ENCODE results near the gene AGPAT2.

AGPAT2 gene

DNA sequence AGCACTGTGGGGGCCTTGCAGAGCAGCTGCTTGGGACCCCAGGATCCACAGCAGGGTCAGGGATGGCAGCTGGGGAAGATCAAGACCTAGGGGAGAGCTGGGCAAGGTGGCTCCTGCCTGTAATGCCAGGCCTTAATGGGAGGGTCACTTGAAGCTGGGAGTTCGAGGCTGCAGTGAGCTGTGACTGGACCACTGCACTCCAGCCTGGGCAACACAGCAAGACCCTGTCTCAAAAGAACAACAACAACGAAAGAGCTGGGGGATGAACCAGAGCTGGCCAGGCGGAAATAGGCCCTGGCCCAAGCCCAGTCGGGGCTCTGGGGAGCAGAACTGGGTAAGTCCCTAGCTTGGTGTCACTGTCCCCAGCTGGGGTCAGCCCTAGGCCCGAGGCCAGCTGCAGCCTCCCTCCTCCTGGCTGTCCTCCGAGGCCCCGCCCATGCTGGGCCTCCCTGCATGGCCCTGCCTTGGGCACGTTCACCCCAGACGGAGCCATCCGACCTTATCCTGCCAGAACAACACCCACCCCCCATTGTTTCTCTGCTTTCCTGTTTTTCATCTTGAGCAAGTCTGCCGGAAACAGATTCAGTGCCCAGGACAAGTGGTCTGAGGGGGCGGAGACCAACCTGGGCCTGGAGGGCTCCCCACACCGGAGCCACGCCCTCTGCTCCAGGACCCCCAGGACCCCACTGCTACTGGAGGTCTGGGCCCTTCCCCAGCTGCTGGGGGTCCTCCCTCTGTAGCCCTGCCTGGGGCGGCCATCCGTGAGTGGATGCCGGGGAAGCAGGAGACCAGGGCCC is 27.0 kb upstream of the AGPAT2 start:
- Histone ChIP-seq H3K27ac (ENCODE audit: low read depth, low read length) (peak overlapping the region; percentile 25), H3K36me3 (ENCODE audit: control insufficient read depth in 1 of 2, insufficient read depth in 2 of 2, low read length in 2 of 2) (peaks cover 4 to 7% of the 10 kb centered on the region in 2 experiments), H4K8ac (ENCODE audit: low read depth, low read length) (peak overlapping the region; percentile 68), H3K9me3 (ENCODE audit: insufficient read depth, low read depth, low read length) (no peaks in the 10 kb centered on the region), H4K12ac (ENCODE audit: low read depth, low read length) (peak overlapping the region; percentile 39), H3K4me1 (ENCODE audit: control insufficient read depth in 1 of 2, insufficient read depth in 2 of 2, low read length in 2 of 2) (peaks cover 22 to 27% of the 10 kb centered on the region in 2 experiments), H3K79me1 (ENCODE audit: low read length) (peaks cover 22% of the 10 kb centered on the region), H3K23ac (ENCODE audit: low read length) (no peak overlapping the region), H3K4me2 (ENCODE audit: low read length) (no peak overlapping the region), H3K27me3 (ENCODE audit: insufficient read depth, low read length) (peaks cover 2% of the 10 kb centered on the region), H3K9ac (ENCODE audit: low read length) (no peak overlapping the region), H2AK5ac (ENCODE audit: low read length) (peak overlapping the region; percentile 92), H2BK5ac (ENCODE audit: low read depth, low read length, poor library complexity) (no peak overlapping the region), H2AFZ (ENCODE audit: insufficient read depth, low read length, poor library complexity) (no peak overlapping the region), H4K91ac (ENCODE audit: low read depth, low read length) (peak overlapping the region; percentile 90), H3K4ac (ENCODE audit: low read depth, low read length) (peak overlapping the region; percentile 35), H2BK12ac (ENCODE audit: low read length) (peak overlapping the region; percentile 68), H3K18ac (ENCODE audit: low read length) (peak overlapping the region; percentile 89), H3K14ac (ENCODE audit: low read length) (peak overlapping the region; percentile 75), H3K79me2 (ENCODE audit: control insufficient read depth, insufficient read depth, low read length, poor library complexity) (peaks cover 9% of the 10 kb centered on the region), H2BK120ac (ENCODE audit: insufficient read depth, low read length, poor library complexity) (peak overlapping the region; percentile 71), H3K4me3 (ENCODE audit: low read depth, low read length) (no peak overlapping the region)
- no peak for DNase-seq
- WGBS (ENCODE audit: extremely low coverage, insufficient coverage, insufficient read length), result no CpG with 5 or more reads among the region's 17 CpGs

DNA sequence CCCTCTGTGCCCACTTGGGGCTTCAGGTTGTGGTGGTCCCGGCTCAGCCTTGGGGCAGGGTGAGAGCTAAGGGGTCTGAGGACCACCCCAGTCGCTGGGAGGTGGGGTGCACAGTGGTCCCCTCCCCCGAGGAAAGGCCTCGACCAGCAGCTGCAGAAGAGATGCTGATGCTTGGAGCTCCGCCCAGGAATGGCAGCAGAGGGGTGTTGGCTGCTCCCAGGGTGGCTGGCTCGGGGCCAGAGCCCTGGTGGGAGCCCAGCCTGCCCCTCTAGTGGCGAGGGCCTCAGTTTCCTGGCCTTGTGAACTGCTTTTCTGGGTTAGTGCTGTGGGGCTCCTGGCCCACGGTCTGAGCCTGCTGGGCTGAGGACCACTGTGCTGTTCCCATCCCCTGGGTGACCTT is 26.3 kb upstream of the AGPAT2 start:
- no peak overlapping the region for H3K9ac ChIP-seq (ENCODE audit: low read length)
- no peak overlapping the region for H3K27ac ChIP-seq (ENCODE audit: low read depth, low read length)
- H3K14ac ChIP-seq (ENCODE audit: low read length), result peak overlapping the region; percentile 75
- H2BK120ac ChIP-seq (ENCODE audit: insufficient read depth, low read length, poor library complexity), result peak overlapping the region; percentile 71
- no CpG with 5 or more reads among the region's 8 CpGs for WGBS (ENCODE audit: extremely low coverage, insufficient coverage, insufficient read length)
- H4K91ac ChIP-seq (ENCODE audit: low read depth, low read length), result peak overlapping the region; percentile 90
- no peak overlapping the region for H3K4me3 ChIP-seq (ENCODE audit: low read depth, low read length)
- H3K36me3 ChIP-seq (ENCODE audit: control insufficient read depth in 1 of 2, insufficient read depth in 2 of 2, low read length in 2 of 2), result peaks cover 4% of the 10 kb centered on the region in 2 experiments
- peak overlapping the region; percentile 39 for H4K12ac ChIP-seq (ENCODE audit: low read depth, low read length)
- H3K79me1 ChIP-seq (ENCODE audit: low read length), result peaks cover 22% of the 10 kb centered on the region
- H3K79me2 ChIP-seq (ENCODE audit: control insufficient read depth, insufficient read depth, low read length, poor library complexity), result peaks cover 9% of the 10 kb centered on the region
- H3K4ac ChIP-seq (ENCODE audit: low read depth, low read length), result peak overlapping the region; percentile 35
- no peak overlapping the region for H3K23ac ChIP-seq (ENCODE audit: low read length)
- peak overlapping the region; percentile 68 for H4K8ac ChIP-seq (ENCODE audit: low read depth, low read length)
- H2BK5ac ChIP-seq (ENCODE audit: low read depth, low read length, poor library complexity), result no peak overlapping the region
- no peak for DNase-seq
- peaks cover 2% of the 10 kb centered on the region for H3K27me3 ChIP-seq (ENCODE audit: insufficient read depth, low read length)
- H2BK12ac ChIP-seq (ENCODE audit: low read length), result peak overlapping the region; percentile 68
- H3K4me2 ChIP-seq (ENCODE audit: low read length), result peak overlapping the region; percentile 67
- no peak overlapping the region for H2AFZ ChIP-seq (ENCODE audit: insufficient read depth, low read length, poor library complexity)
- H2AK5ac ChIP-seq (ENCODE audit: low read length), result peak overlapping the region; percentile 92
- H3K4me1 ChIP-seq (ENCODE audit: control insufficient read depth in 1 of 2, insufficient read depth in 2 of 2, low read length in 2 of 2), result peaks cover 22 to 27% of the 10 kb centered on the region in 2 experiments
- no peaks in the 10 kb centered on the region for H3K9me3 ChIP-seq (ENCODE audit: insufficient read depth, low read depth, low read length)
- H3K18ac ChIP-seq (ENCODE audit: low read length), result peak overlapping the region; percentile 89

DNA sequence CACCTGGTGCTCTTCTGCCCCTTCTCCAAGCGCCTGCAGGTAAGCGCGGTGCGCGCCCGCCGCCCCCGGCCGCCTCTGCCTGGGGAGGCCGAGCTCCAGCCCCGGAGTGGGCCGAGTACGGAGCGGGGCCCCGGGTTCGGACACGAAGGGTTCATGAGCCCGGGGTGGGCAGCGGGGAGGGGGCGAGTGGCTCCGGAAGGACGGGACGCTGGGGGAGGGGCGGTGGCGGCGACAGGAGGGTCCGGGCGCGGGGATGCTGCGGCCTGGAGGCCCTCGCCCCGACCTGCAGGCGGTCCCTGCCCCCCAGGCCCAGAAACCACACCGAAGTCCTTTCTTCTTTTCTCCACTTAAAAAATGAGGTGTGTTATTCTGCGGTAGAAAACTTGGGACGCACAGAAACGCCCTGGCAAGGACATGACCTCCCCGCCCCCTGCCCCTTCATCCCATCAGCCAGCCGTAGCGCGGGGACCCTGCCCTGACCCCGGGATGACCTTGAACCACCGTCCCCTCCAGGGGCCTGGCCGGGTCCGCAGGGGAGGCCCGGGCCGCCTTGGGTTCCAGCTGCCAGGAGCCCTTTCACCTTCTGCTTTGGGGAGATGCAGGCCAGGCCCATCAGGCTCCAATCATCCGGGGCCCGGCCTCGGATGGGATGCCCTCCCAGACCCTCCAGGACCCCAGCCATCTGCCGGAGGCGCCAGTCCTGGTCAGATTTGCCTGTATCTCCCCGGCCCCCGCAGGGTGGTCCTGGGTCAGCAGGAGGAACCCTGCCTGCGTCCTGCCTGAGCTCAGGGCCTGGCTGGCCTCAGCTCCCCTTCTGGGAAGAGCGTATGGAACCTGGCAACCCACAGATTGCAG is 25.7 kb upstream of the AGPAT2 start:
- H3K79me2 ChIP-seq (ENCODE audit: control insufficient read depth, insufficient read depth, low read length, poor library complexity), result peaks cover 9% of the 10 kb centered on the region
- peak overlapping the region; percentile 80 for H3K9ac ChIP-seq (ENCODE audit: low read length)
- peaks cover 0 to 4% of the 10 kb centered on the region in 2 experiments for H3K36me3 ChIP-seq (ENCODE audit: control insufficient read depth in 1 of 2, insufficient read depth in 2 of 2, low read length in 2 of 2)
- peak overlapping the region; percentile 43 for H2BK5ac ChIP-seq (ENCODE audit: low read depth, low read length, poor library complexity)
- peaks cover 22% of the 10 kb centered on the region for H3K79me1 ChIP-seq (ENCODE audit: low read length)
- peak overlapping the region; percentile 52 for H2BK120ac ChIP-seq (ENCODE audit: insufficient read depth, low read length, poor library complexity)
- H3K4me3 ChIP-seq (ENCODE audit: low read depth, low read length), result peak overlapping the region; percentile 81
- no peak overlapping the region for H3K23ac ChIP-seq (ENCODE audit: low read length)
- H3K18ac ChIP-seq (ENCODE audit: low read length), result peak overlapping the region; percentile 89
- H3K27ac ChIP-seq (ENCODE audit: low read depth, low read length), result peak overlapping the region; percentile 13
- peaks cover 2% of the 10 kb centered on the region for H3K27me3 ChIP-seq (ENCODE audit: insufficient read depth, low read length)
- no CpG with 5 or more reads among the region's 56 CpGs for WGBS (ENCODE audit: extremely low coverage, insufficient coverage, insufficient read length)
- H2AFZ ChIP-seq (ENCODE audit: insufficient read depth, low read length, poor library complexity), result peak overlapping the region; percentile 62
- H4K91ac ChIP-seq (ENCODE audit: low read depth, low read length), result peak overlapping the region; percentile 90
- H4K8ac ChIP-seq (ENCODE audit: low read depth, low read length), result peak overlapping the region; percentile 94
- peak overlapping the region; percentile 95 for H3K14ac ChIP-seq (ENCODE audit: low read length)
- H4K12ac ChIP-seq (ENCODE audit: low read depth, low read length), result peak overlapping the region; percentile 40
- H2AK5ac ChIP-seq (ENCODE audit: low read length), result peak overlapping the region; percentile 92
- peaks cover 22 to 27% of the 10 kb centered on the region in 2 experiments for H3K4me1 ChIP-seq (ENCODE audit: control insufficient read depth in 1 of 2, insufficient read depth in 2 of 2, low read length in 2 of 2)
- peak overlapping the region; percentile 68 for H2BK12ac ChIP-seq (ENCODE audit: low read length)
- no peaks in the 10 kb centered on the region for H3K9me3 ChIP-seq (ENCODE audit: insufficient read depth, low read depth, low read length)
- H3K4ac ChIP-seq (ENCODE audit: low read depth, low read length), result peak overlapping the region; percentile 35
- H3K4me2 ChIP-seq (ENCODE audit: low read length), result peak overlapping the region; percentile 67
- no peak for DNase-seq
